Measurements from ENCODE around the gene RALA.
A peak's percentile ranks its signal among the peaks of the same experiment; 100 is the strongest.

DNA sequence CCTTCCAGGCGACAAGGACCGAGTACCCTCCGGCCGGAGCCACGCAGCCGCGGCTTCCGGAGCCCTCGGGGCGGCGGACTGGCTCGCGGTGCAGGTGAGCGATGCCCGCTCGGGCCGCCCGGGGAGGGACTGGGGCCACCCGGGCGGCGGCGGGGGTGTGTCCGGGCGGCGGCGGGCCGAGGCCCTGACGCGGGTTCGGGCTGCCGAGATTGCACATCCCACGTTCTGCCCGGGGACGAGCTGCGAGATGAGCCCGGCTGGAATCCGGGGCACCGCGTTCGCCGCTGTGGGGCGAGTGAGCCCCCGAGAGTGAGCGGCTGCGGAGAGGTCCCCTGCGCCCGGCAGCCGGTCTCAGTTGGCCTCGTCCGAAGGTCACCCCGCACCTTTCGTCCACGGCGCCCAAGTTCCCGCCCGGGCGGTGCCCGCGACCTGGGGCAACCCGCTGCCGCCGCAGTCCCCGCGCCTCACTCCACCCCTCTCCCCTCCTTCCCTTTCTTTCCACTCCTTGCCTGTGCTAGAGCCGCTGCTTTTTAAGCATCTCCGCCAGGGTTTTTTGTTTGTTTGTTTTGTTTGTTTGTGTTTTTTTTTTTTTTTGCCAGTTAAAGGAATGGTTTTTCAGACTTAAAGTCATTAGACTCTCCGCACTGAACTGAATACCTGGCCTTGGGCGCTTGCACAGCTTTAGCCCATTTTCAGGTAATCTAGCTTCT lies 515 bp downstream of the RALA start:
- TF ChIP-seq, protein P1, sequence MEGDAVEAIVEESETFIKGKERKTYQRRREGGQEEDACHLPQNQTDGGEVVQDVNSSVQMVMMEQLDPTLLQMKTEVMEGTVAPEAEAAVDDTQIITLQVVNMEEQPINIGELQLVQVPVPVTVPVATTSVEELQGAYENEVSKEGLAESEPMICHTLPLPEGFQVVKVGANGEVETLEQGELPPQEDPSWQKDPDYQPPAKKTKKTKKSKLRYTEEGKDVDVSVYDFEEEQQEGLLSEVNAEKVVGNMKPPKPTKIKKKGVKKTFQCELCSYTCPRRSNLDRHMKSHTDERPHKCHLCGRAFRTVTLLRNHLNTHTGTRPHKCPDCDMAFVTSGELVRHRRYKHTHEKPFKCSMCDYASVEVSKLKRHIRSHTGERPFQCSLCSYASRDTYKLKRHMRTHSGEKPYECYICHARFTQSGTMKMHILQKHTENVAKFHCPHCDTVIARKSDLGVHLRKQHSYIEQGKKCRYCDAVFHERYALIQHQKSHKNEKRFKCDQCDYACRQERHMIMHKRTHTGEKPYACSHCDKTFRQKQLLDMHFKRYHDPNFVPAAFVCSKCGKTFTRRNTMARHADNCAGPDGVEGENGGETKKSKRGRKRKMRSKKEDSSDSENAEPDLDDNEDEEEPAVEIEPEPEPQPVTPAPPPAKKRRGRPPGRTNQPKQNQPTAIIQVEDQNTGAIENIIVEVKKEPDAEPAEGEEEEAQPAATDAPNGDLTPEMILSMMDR (IDR thresholded peaks at IDR 0.05): no peak
- TF ChIP-seq POLR2AphosphoS5 (IDR thresholded peaks at IDR 0.05) (peak in 1 of 3 donors; percentile 1), POLR2A (IDR thresholded peaks at IDR 0.05) (peak; percentile 6)

All from transverse colon (tissue), 4 donors.